ENCODE data around the gene TUBB2B.
"Not testable (repeated sequence)": the region's sequence is repeated elsewhere in the genome, so short reads cannot be mapped to it uniquely, and the experiment has no call there.

Gene TUBB2B

DNA sequence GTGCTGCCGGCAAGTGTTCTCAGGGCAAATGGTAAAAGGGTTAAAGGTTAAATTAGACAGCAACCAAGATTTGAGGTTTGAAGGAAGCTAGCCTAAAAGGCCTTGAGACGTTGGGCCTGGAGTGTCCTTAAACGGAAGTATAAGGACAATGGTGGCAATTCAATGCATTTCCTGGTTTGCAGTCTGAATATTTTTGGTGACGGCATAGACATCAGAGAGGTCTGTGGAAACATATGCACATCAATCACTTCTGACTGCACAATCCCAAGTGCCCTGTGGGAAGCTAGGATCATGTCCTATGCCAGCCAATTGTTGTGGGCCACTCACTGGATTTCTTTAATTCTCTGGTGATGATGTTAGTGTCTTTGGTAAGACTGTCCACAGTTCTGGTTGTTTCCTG, 44.4 kb downstream of the TUBB2B start:
- no peak for DNase-seq

DNA sequence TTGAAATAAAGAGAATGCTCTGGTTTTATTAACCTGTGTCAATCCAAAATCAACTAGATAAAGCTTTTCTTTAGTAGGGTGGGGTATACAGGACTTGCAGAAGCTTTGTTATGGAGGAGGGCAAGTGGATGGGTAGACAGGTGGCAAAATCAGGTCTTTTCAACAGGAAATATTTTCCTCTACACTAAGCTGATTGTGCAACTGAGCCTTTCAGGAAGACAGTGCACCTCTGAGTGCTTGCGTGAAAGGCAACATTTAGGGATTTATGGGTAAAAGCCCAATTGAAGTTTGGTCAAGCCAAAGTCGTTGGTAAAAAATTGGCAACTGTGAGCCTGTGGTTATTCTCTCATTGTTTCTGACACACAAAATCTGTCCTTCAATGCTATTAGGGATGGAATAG, 46.3 kb downstream of the TUBB2B start:
- no peak for DNase-seq

DNA sequence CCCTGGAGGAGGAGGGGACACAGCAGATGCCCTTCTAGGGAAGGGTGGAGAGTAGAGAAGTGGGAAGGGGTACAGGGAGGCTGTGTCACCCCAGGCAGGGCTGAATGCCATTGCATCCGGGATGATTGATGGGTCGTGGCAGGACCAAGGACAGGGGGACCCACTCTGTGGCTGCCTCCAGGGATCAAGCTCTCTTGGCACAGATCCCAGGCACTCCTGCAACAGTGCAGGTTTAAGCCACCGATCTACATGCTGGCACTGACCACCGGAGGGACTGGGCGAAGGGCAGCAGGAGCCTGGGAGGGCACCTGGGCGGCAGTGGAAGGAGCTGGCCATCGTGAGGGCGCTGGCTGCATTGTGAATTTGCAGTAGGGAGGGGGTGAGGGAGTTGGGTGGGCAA, 47.5 kb downstream of the TUBB2B start:
- not testable (repeated sequence) for DNase-seq

DNA sequence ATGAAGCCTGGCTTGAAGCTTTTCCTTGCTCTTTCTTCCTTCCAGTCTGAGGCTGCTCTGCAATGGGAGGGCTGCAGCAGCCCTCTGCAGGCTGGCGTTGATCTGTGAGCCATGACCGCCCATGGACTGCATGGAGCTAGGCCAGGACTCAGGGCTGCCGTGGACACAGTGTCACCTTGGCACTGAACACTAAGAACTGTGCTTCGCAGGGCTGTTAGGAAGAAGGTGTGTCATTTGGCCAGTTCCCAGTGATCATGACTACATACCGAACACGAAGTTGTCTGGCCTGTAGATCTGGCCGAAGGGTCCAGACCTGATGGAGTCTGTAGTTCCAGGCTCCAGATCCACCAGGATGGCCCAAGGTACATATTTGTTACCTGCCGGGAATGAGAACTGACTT, 48.8 kb downstream of the TUBB2B start:
- DNase-seq, result not testable (repeated sequence)

DNA sequence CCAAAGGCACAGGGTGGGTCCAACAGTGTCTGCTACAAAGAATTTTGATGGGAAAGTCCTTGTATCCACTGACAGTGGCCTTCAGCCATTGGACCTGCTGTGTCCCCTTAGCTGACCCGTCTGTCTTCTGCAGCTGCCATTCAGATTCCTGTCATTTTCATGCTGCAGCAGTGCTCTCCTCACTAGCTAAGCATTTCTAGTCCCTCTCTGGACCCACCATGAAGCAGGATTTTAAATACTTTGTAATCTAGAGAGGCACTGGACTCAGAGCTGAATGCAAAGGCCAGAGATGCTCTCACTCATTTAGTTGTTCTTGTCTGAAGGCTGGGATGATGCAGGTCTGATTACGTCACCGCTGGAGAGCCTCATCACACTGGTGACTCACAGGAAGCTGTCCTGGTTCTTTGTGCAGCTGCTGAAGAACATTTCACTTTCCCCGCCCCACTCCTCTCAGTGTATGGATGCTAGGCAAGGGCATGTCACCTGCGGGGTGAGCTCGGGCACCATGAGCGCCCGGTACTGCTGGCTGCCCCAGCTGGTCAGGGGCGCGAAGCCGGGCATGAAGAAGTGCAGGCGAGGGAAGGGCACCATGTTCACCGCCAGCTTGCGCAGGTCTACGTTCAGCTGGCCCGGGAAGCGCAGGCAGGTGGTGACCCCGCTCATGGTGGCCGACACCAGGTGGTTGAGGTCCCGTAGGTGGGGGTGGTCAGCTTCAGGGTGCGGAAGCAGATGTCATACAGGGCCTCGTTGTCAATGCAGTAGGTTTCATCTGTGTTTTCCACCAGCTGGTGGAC, 50.7 kb downstream of the TUBB2B start:
- DNase-seq, result no peak

DNA sequence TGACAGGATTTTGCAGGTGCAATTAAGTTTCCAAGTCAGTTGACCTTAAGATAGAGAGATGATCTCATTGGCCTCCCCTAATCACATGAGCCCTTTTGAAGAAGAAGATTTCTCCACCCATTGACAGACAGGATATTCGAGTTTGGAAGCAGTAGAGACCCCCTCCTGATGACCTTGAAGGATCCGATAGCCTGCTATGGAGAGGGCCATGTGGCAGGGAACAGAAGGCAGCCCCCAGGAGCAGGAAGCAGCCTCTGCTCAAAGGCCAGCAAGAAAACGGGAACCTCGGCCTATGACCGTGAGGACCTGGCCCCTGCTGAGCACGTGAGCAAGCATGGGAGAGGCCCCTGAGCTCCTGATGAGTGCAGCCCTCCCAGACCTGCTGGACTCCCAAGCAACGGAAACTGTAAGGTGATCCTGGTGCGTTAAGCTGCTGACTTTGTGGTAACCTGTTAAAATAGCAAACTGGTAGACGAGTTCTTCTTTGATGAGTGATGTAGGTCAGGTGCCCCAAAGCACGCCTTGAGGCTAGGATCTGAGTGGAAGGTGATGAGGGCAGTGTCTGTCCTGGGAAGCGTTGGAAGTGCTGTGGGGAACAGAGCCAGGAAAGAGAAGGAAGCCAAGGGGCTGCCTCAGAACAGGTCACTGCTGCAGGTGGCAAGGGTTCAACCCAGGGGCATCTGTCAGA, 51.6 kb downstream of the TUBB2B start:
- no peak for DNase-seq
